ENCODE results near the gene NCOA6. TPM values are rescaled to one million over a fixed set of nuclear protein-coding genes. Genes with fewer than 3 reads are reported as not detected.

NCOA6 gene
- total and polyA plus RNA-seq, 3 experiments from 2014 or later: 11.4 to 23.1 (median 22.7) TPM

- Mint-ChIP-seq H3K9me3 (no peaks in the 10 kb centered on the region), H3K27ac (peak overlapping the region in 4 of 8 donors; percentile 1 to 87 (median 32)), H3K27me3 (no peaks in the 10 kb centered on the region), H3K36me3 (peaks cover 2 to 84% (median 27%) of the 10 kb centered on the region in 3 donors), H3K4me3 (no peak overlapping the region), H3K4me1 (no peaks in the 10 kb centered on the region)
- no peak for DNase-seq
- no peaks in the 10 kb centered on the region for H3K9me3 ChIP-seq (ENCODE audit: low read length)
- no peak overlapping the region for H3K4me3 ChIP-seq (ENCODE audit: low read length)
- H3K27ac ChIP-seq (ENCODE audit: low read depth, low read length): no peak overlapping the region
- POLR2A ChIA-PET: no interaction called here
- H3K36me3 ChIP-seq (ENCODE audit: insufficient read depth, low read length): peaks cover 23% of the 10 kb centered on the region
- CTCF ChIA-PET: interaction anchor here (0.9 kb wide), 1 partner anchor 22 kb away, joined by 3 read pairs; no protein-coding TSS in a partner anchor
- no peaks in the 10 kb centered on the region for H3K4me1 ChIP-seq (ENCODE audit: insufficient read depth, low read length)
- H3K27me3 ChIP-seq (ENCODE audit: insufficient read depth, low read length, poor library complexity, severe bottlenecking): no peaks in the 10 kb centered on the region
These were observed 78.0 kb downstream of the NCOA6 start for GRCh38 chr20:34747479-34747878.

GRCh38 chr20:34746674-34747073 lies 78.8 kb downstream of the NCOA6 start:
- ChIA-PET CTCF (interaction anchor here (0.7 kb wide), 1 partner anchor 719 kb away, joined by 4 read pairs; no protein-coding TSS in a partner anchor), POLR2A (no interaction called here)
- Histone ChIP-seq H3K27me3 (ENCODE audit: insufficient read depth, low read length, poor library complexity, severe bottlenecking) (no peaks in the 10 kb centered on the region), H3K27ac (ENCODE audit: low read depth, low read length) (no peak overlapping the region), H3K4me3 (ENCODE audit: low read length) (no peak overlapping the region), H3K4me1 (ENCODE audit: insufficient read depth, low read length) (no peaks in the 10 kb centered on the region), H3K9me3 (ENCODE audit: low read length) (no peaks in the 10 kb centered on the region), H3K36me3 (ENCODE audit: insufficient read depth, low read length) (peaks cover 23% of the 10 kb centered on the region)
- peaks cover 6 to 85% (median 25%) of the 10 kb centered on the region in 3 donors for H3K36me3 Mint-ChIP-seq
- no peaks in the 10 kb centered on the region for H3K9me3 Mint-ChIP-seq
- DNase-seq: no peak
- H3K4me3 Mint-ChIP-seq: no peak overlapping the region
- H3K27ac Mint-ChIP-seq: peak overlapping the region in 2 of 8 donors; percentile 7 to 26
- no peaks in the 10 kb centered on the region for H3K27me3 Mint-ChIP-seq
- no peaks in the 10 kb centered on the region for H3K4me1 Mint-ChIP-seq

GRCh38 chr20:34744847-34745246 lies 80.6 kb downstream of the NCOA6 start:
- Histone ChIP-seq H3K27me3 (ENCODE audit: insufficient read depth, low read length, poor library complexity, severe bottlenecking) (no peaks in the 10 kb centered on the region), H3K9me3 (ENCODE audit: low read length) (no peaks in the 10 kb centered on the region), H3K27ac (ENCODE audit: low read depth, low read length) (no peak overlapping the region), H3K4me3 (ENCODE audit: low read length) (no peak overlapping the region), H3K4me1 (ENCODE audit: insufficient read depth, low read length) (no peaks in the 10 kb centered on the region), H3K36me3 (ENCODE audit: insufficient read depth, low read length) (peaks cover 16% of the 10 kb centered on the region)
- Mint-ChIP-seq H3K27ac (peak overlapping the region in 1 of 8 donors; percentile 22), H3K9me3 (no peaks in the 10 kb centered on the region), H3K36me3 (peaks cover 6 to 89% (median 25%) of the 10 kb centered on the region in 3 donors), H3K4me1 (no peaks in the 10 kb centered on the region), H3K27me3 (no peaks in the 10 kb centered on the region), H3K4me3 (no peak overlapping the region)
- no peak for DNase-seq
- ChIA-PET CTCF (no interaction called here), POLR2A (no interaction called here)

- H3K36me3 Mint-ChIP-seq: peaks cover 6 to 86% (median 23%) of the 10 kb centered on the region in 3 donors
- H3K9me3 Mint-ChIP-seq: no peaks in the 10 kb centered on the region
- ChIA-PET CTCF (no interaction called here), POLR2A (interaction anchor here (0.6 kb wide), 1 partner anchor 534 kb away, joined by 3 read pairs; no protein-coding TSS in a partner anchor)
- H3K27ac Mint-ChIP-seq: peak overlapping the region in 1 of 8 donors; percentile 6
- no peaks in the 10 kb centered on the region for H3K27me3 Mint-ChIP-seq
- Histone ChIP-seq H3K4me1 (ENCODE audit: insufficient read depth, low read length) (no peaks in the 10 kb centered on the region), H3K4me3 (ENCODE audit: low read length) (no peak overlapping the region), H3K36me3 (ENCODE audit: insufficient read depth, low read length) (peaks cover 11% of the 10 kb centered on the region), H3K27ac (ENCODE audit: low read depth, low read length) (no peak overlapping the region), H3K9me3 (ENCODE audit: low read length) (no peaks in the 10 kb centered on the region), H3K27me3 (ENCODE audit: insufficient read depth, low read length, poor library complexity, severe bottlenecking) (no peaks in the 10 kb centered on the region)
- no peaks in the 10 kb centered on the region for H3K4me1 Mint-ChIP-seq
- DNase-seq: no peak
- H3K4me3 Mint-ChIP-seq: no peak overlapping the region
These were observed 81.1 kb downstream of the NCOA6 start for GRCh38 chr20:34744340-34744739.

GRCh38 chr20:34743039-34743438 lies 82.4 kb downstream of the NCOA6 start:
- no peaks in the 10 kb centered on the region for H3K9me3 ChIP-seq (ENCODE audit: low read length)
- ChIA-PET CTCF (no interaction called here), POLR2A (no interaction called here)
- no peaks in the 10 kb centered on the region for H3K27me3 ChIP-seq (ENCODE audit: insufficient read depth, low read length, poor library complexity, severe bottlenecking)
- peak overlapping the region in 1 of 8 donors; percentile 74 for H3K27ac Mint-ChIP-seq
- H3K4me1 Mint-ChIP-seq: no peaks in the 10 kb centered on the region
- H3K36me3 ChIP-seq (ENCODE audit: insufficient read depth, low read length): peaks cover 11% of the 10 kb centered on the region
- no peaks in the 10 kb centered on the region for H3K4me1 ChIP-seq (ENCODE audit: insufficient read depth, low read length)
- no peaks in the 10 kb centered on the region for H3K27me3 Mint-ChIP-seq
- peaks cover 6 to 83% (median 20%) of the 10 kb centered on the region in 3 donors for H3K36me3 Mint-ChIP-seq
- no peak overlapping the region for H3K27ac ChIP-seq (ENCODE audit: low read depth, low read length)
- no peak overlapping the region for H3K4me3 Mint-ChIP-seq
- no peak for DNase-seq
- H3K4me3 ChIP-seq (ENCODE audit: low read length): no peak overlapping the region
- H3K9me3 Mint-ChIP-seq: no peaks in the 10 kb centered on the region

- Histone ChIP-seq H3K27me3 (ENCODE audit: insufficient read depth, low read length, poor library complexity, severe bottlenecking) (no peaks in the 10 kb centered on the region), H3K4me3 (ENCODE audit: low read length) (no peak overlapping the region), H3K9me3 (ENCODE audit: low read length) (no peaks in the 10 kb centered on the region), H3K27ac (ENCODE audit: low read depth, low read length) (no peak overlapping the region), H3K36me3 (ENCODE audit: insufficient read depth, low read length) (no peaks in the 10 kb centered on the region), H3K4me1 (ENCODE audit: insufficient read depth, low read length) (no peaks in the 10 kb centered on the region)
- Mint-ChIP-seq H3K36me3 (peaks cover 3 to 61% (median 17%) of the 10 kb centered on the region in 3 donors), H3K4me1 (no peaks in the 10 kb centered on the region), H3K9me3 (no peaks in the 10 kb centered on the region), H3K4me3 (no peak overlapping the region), H3K27ac (no peak overlapping the region), H3K27me3 (peaks cover 0 to 3% of the 10 kb centered on the region in 2 donors)
- POLR2A ChIA-PET: no interaction called here
- no peak for DNase-seq
- CTCF ChIA-PET: no interaction called here
These were observed 89.2 kb downstream of the NCOA6 start for GRCh38 chr20:34736106-34736735.

GRCh38 chr20:34732523-34732922 lies 92.9 kb downstream of the NCOA6 start:
- H3K4me3 Mint-ChIP-seq: no peak overlapping the region
- Histone ChIP-seq H3K27ac (ENCODE audit: low read depth, low read length) (no peak overlapping the region), H3K27me3 (ENCODE audit: insufficient read depth, low read length, poor library complexity, severe bottlenecking) (no peaks in the 10 kb centered on the region), H3K9me3 (ENCODE audit: low read length) (no peaks in the 10 kb centered on the region), H3K36me3 (ENCODE audit: insufficient read depth, low read length) (no peaks in the 10 kb centered on the region), H3K4me1 (ENCODE audit: insufficient read depth, low read length) (no peaks in the 10 kb centered on the region), H3K4me3 (ENCODE audit: low read length) (no peak overlapping the region)
- peaks cover 0 to 3% of the 10 kb centered on the region in 2 donors for H3K27me3 Mint-ChIP-seq
- peaks cover 4 to 57% (median 13%) of the 10 kb centered on the region in 3 donors for H3K36me3 Mint-ChIP-seq
- H3K9me3 Mint-ChIP-seq: no peaks in the 10 kb centered on the region
- DNase-seq: no peak
- ChIA-PET CTCF (no interaction called here), POLR2A (no interaction called here)
- no peaks in the 10 kb centered on the region for H3K4me1 Mint-ChIP-seq
- no peak overlapping the region for H3K27ac Mint-ChIP-seq

GRCh38 chr20:34729416-34729815 lies 96.0 kb downstream of the NCOA6 start:
- no peak for DNase-seq
- Histone ChIP-seq H3K4me1 (ENCODE audit: insufficient read depth, low read length) (no peaks in the 10 kb centered on the region), H3K9me3 (ENCODE audit: low read length) (no peaks in the 10 kb centered on the region), H3K4me3 (ENCODE audit: low read length) (no peak overlapping the region), H3K36me3 (ENCODE audit: insufficient read depth, low read length) (peaks cover 18% of the 10 kb centered on the region), H3K27ac (ENCODE audit: low read depth, low read length) (no peak overlapping the region), H3K27me3 (ENCODE audit: insufficient read depth, low read length, poor library complexity, severe bottlenecking) (no peaks in the 10 kb centered on the region)
- Mint-ChIP-seq H3K27me3 (no peaks in the 10 kb centered on the region), H3K9me3 (no peaks in the 10 kb centered on the region), H3K27ac (no peak overlapping the region), H3K4me1 (no peaks in the 10 kb centered on the region), H3K4me3 (no peak overlapping the region), H3K36me3 (peaks cover 4 to 63% (median 20%) of the 10 kb centered on the region in 3 donors)
- ChIA-PET POLR2A (no interaction called here), CTCF (no interaction called here)
